HG03159 (cell line): ENCODE results near the gene GSTT2B.
"Not testable (repeated sequence)": the region's sequence is repeated elsewhere in the genome, so short reads cannot be mapped to it uniquely, and the experiment has no call there.

ENCODE experiments used
- ATAC-seq: cut with Tn5 transposase; IDR thresholded peaks from one replicate; pipeline ENCODE4 v1.9.1; 2021; ENCODE audit warnings: mild to moderate bottlenecking, moderate library complexity; ENCODE audit not compliant: unreplicated experiment

Gene GSTT2B

GRCh38 chr22:23951383-23951782 lies 9.6 kb downstream of the GSTT2B start:
- not testable (repeated sequence) for ATAC-seq

GRCh38 chr22:23949764-23950163 lies 11.2 kb downstream of the GSTT2B start:
- ATAC-seq, result not testable (repeated sequence)

GRCh38 chr22:23947391-23947790 lies 13.6 kb downstream of the GSTT2B start:
- not testable (repeated sequence) for ATAC-seq

- not testable (repeated sequence) for ATAC-seq
Measured at GRCh38 chr22:23940166-23940565, 20.8 kb downstream of the GSTT2B start.

- no peak for ATAC-seq
Measured at GRCh38 chr22:23939017-23939357, 22.0 kb downstream of the GSTT2B start.

GRCh38 chr22:23938328-23939016 lies 22.5 kb downstream of the GSTT2B start:
- no peak for ATAC-seq

- no peak for ATAC-seq
Measured at GRCh38 chr22:23926561-23926960, 34.4 kb downstream of the GSTT2B start.

- no peak for ATAC-seq
Measured at GRCh38 chr22:23925020-23925606, 35.9 kb downstream of the GSTT2B start.

- ATAC-seq, result no peak
Measured at GRCh38 chr22:23922921-23923320, 38.1 kb downstream of the GSTT2B start.

- ATAC-seq, result not testable (repeated sequence)
Measured at GRCh38 chr22:23921586-23922201, 39.3 kb downstream of the GSTT2B start.

GRCh38 chr22:23920267-23920611 lies 40.8 kb downstream of the GSTT2B start:
- ATAC-seq, result not testable (repeated sequence)

GRCh38 chr22:23915290-23915689 lies 45.7 kb downstream of the GSTT2B start:
- ATAC-seq, result no peak

- peak; percentile 96 for ATAC-seq
Measured at GRCh38 chr22:23913661-23914353, 47.2 kb downstream of the GSTT2B start.

GRCh38 chr22:23913306-23913660 lies 47.7 kb downstream of the GSTT2B start:
- peak; percentile 11 for ATAC-seq

GRCh38 chr22:23912293-23912903 lies 48.6 kb downstream of the GSTT2B start:
- no peak for ATAC-seq

- no peak for ATAC-seq
Measured at GRCh38 chr22:23911318-23911980, 49.5 kb downstream of the GSTT2B start.

GRCh38 chr22:23910496-23911190 lies 50.4 kb downstream of the GSTT2B start:
- ATAC-seq, result no peak

GRCh38 chr22:23909296-23909898 lies 51.6 kb downstream of the GSTT2B start:
- ATAC-seq, result no peak

- no peak for ATAC-seq
Measured at GRCh38 chr22:23908587-23909205, 52.3 kb downstream of the GSTT2B start.
